IgD-negative memory B cell (primary cell): ENCODE data around the gene UBA7. TPM values are rescaled to one million over a fixed set of nuclear protein-coding genes. Genes with fewer than 3 reads are reported as not detected.
"Not testable (repeated sequence)": the region's sequence is repeated elsewhere in the genome, so short reads cannot be mapped to it uniquely, and the experiment has no call there.

Experiments
- H3K27ac Mint-ChIP-seq, 3 donors: one replicate each; pipeline ENCODE4 v1.8.0; 2020 to 2022; ENCODE audit warnings: mild to moderate bottlenecking in 3 of 3, mixed read lengths in 3 of 3, moderate library complexity in 1 of 3
- H3K27me3 Mint-ChIP-seq: one replicate; pipeline ENCODE4 v1.8.0; 2021; ENCODE audit warnings: mixed read lengths
- H3K36me3 Mint-ChIP-seq: one replicate; pipeline ENCODE4 v1.8.0; 2020; ENCODE audit warnings: mild to moderate bottlenecking, mixed read lengths
- H3K4me1 Mint-ChIP-seq, 3 donors: one replicate each; pipeline ENCODE4 v1.8.0; 2020 to 2022; ENCODE audit warnings: mixed read lengths in 3 of 3, mild to moderate bottlenecking in 1 of 3
- H3K4me3 Mint-ChIP-seq, 4 donors: one replicate each; pipeline ENCODE4 v1.8.0; 2020 to 2022; ENCODE audit warnings: mild to moderate bottlenecking in 4 of 4, mixed read lengths in 4 of 4, moderate library complexity in 3 of 4
- H3K9me3 Mint-ChIP-seq, 3 donors: one replicate each; pipeline ENCODE4 v1.8.0; 2020 to 2021; ENCODE audit warnings: mixed read lengths in 3 of 3, mild to moderate bottlenecking in 1 of 3
- polyA plus RNA-seq: library from polyadenylated mRNA; unstranded; fragments of 300-500 nt; fragmentation: Illumina TruSeq; gene quantifications from one replicate; pipeline ENCODE4 v1.2.3, GENCODE V29; 2021

UBA7 gene
- polyA plus RNA-seq, 1 donor from 2014 or later, result 61.5 TPM

- H3K4me1 Mint-ChIP-seq, result peaks cover 23 to 30% (median 26%) of the 10 kb centered on the region in 3 donors
- peak overlapping the region in 1 of 4 donors; percentile 6 for H3K4me3 Mint-ChIP-seq
- H3K9me3 Mint-ChIP-seq, result no peaks in the 10 kb centered on the region
- H3K27me3 Mint-ChIP-seq, result no peaks in the 10 kb centered on the region
- peak overlapping the region in 1 of 3 donors; percentile 21 for H3K27ac Mint-ChIP-seq
- peaks cover 8% of the 10 kb centered on the region for H3K36me3 Mint-ChIP-seq
These were observed 32.1 kb downstream of the UBA7 start for GRCh38 chr3:49781415-49782199.

GRCh38 chr3:49780975-49781365, 32.8 kb downstream of the UBA7 start:
- H3K27me3 Mint-ChIP-seq, H3K36me3 Mint-ChIP-seq, H3K27ac Mint-ChIP-seq, H3K9me3 Mint-ChIP-seq: not testable (repeated sequence)
- H3K4me1 Mint-ChIP-seq, result peaks cover 23 to 28% (median 26%) of the 10 kb centered on the region in 3 donors
- H3K4me3 Mint-ChIP-seq, result peak overlapping the region in 1 of 4 donors; percentile 6

GRCh38 chr3:49780080-49780974, 33.4 kb downstream of the UBA7 start:
- H3K27ac Mint-ChIP-seq, result peak overlapping the region in 1 of 3 donors; percentile 78
- H3K4me1 Mint-ChIP-seq, result peaks cover 19 to 23% (median 22%) of the 10 kb centered on the region in 3 donors
- H3K27me3 Mint-ChIP-seq, result no peaks in the 10 kb centered on the region
- peaks cover 5% of the 10 kb centered on the region for H3K36me3 Mint-ChIP-seq
- no peaks in the 10 kb centered on the region for H3K9me3 Mint-ChIP-seq
- peak overlapping the region in 1 of 4 donors; percentile 31 for H3K4me3 Mint-ChIP-seq

GRCh38 chr3:49779358-49780079, 34.2 kb downstream of the UBA7 start:
- Mint-ChIP-seq H3K36me3 (peaks cover 5% of the 10 kb centered on the region), H3K27ac (no peak overlapping the region), H3K4me3 (no peak overlapping the region), H3K27me3 (no peaks in the 10 kb centered on the region), H3K9me3 (no peaks in the 10 kb centered on the region), H3K4me1 (peaks cover 17 to 25% (median 24%) of the 10 kb centered on the region in 3 donors)

- not testable (repeated sequence) for H3K9me3 Mint-ChIP-seq, H3K27ac Mint-ChIP-seq, H3K4me3 Mint-ChIP-seq, H3K27me3 Mint-ChIP-seq, H3K36me3 Mint-ChIP-seq
- peaks cover 16 to 28% (median 22%) of the 10 kb centered on the region in 3 donors for H3K4me1 Mint-ChIP-seq
These were observed 37.7 kb downstream of the UBA7 start for GRCh38 chr3:49776101-49776500.

DNA sequence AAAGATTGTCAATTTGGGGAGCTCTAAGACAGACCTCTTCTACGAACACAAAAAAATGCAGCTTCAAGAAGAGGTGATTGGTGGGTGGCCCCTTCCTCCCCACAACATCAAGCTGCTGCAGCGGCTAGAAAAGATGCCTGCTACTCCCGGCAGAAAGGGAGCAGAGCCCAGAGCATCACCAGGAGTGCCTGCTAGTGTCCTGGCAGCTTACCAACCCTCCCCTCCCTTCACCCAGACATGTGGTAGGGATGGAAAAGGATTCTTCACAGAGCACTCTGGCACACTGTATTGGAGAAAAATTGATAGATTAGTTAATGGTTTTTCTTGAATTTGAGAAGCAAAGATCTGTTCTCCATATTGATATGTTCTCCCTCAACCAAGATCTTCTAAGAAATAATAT, 38.2 kb downstream of the UBA7 start:
- no peak overlapping the region for H3K4me3 Mint-ChIP-seq
- H3K27me3 Mint-ChIP-seq, result no peaks in the 10 kb centered on the region
- H3K9me3 Mint-ChIP-seq, result no peaks in the 10 kb centered on the region
- peaks cover 3% of the 10 kb centered on the region for H3K36me3 Mint-ChIP-seq
- peaks cover 16 to 22% (median 20%) of the 10 kb centered on the region in 3 donors for H3K4me1 Mint-ChIP-seq
- H3K27ac Mint-ChIP-seq, result no peak overlapping the region

- Mint-ChIP-seq H3K36me3 (peaks cover 3% of the 10 kb centered on the region), H3K4me1 (peaks cover 11 to 23% (median 22%) of the 10 kb centered on the region in 3 donors), H3K4me3 (no peak overlapping the region), H3K9me3 (no peaks in the 10 kb centered on the region), H3K27me3 (no peaks in the 10 kb centered on the region), H3K27ac (no peak overlapping the region)
These were observed 41.0 kb downstream of the UBA7 start for GRCh38 chr3:49772703-49773102.

DNA sequence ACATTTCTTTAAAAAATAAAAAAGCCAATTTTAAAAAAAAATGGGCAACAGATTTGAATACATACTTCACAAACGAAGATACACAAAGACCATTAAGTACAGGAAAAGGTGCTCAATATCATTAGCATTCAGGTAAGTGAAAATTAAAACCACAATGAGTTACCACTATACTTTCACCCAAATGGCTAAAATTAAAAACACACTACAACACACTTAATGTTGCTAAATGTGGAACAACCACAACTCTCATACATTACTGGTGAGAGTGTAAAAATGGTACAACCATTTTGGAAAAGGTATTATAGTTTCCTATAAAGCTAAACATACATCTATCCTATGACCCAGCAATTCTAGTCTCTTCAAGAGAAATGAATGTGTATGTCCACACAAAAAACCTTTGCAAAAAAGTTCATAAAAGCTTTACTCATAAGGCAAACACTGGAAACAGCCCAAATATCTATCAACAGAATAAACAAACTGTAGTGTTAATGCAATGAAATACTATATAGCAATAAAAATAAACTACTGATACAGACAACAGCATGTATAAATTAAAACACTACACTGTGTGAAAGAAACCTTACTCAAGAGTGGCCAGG, 42.3 kb downstream of the UBA7 start:
- H3K36me3 Mint-ChIP-seq, result no peaks in the 10 kb centered on the region
- peak overlapping the region in 1 of 3 donors; percentile 35 for H3K27ac Mint-ChIP-seq
- H3K4me1 Mint-ChIP-seq, result peaks cover 12 to 23% (median 20%) of the 10 kb centered on the region in 3 donors
- H3K9me3 Mint-ChIP-seq, result no peaks in the 10 kb centered on the region
- no peaks in the 10 kb centered on the region for H3K27me3 Mint-ChIP-seq
- no peak overlapping the region for H3K4me3 Mint-ChIP-seq

GRCh38 chr3:49769926-49770325, 43.8 kb downstream of the UBA7 start:
- H3K9me3 Mint-ChIP-seq, result no peaks in the 10 kb centered on the region
- H3K36me3 Mint-ChIP-seq, result no peaks in the 10 kb centered on the region
- H3K27ac Mint-ChIP-seq, result peak overlapping the region in 1 of 3 donors; percentile 4
- H3K4me1 Mint-ChIP-seq, result peaks cover 12 to 21% (median 17%) of the 10 kb centered on the region in 3 donors
- H3K4me3 Mint-ChIP-seq, result no peak overlapping the region
- H3K27me3 Mint-ChIP-seq, result no peaks in the 10 kb centered on the region

DNA sequence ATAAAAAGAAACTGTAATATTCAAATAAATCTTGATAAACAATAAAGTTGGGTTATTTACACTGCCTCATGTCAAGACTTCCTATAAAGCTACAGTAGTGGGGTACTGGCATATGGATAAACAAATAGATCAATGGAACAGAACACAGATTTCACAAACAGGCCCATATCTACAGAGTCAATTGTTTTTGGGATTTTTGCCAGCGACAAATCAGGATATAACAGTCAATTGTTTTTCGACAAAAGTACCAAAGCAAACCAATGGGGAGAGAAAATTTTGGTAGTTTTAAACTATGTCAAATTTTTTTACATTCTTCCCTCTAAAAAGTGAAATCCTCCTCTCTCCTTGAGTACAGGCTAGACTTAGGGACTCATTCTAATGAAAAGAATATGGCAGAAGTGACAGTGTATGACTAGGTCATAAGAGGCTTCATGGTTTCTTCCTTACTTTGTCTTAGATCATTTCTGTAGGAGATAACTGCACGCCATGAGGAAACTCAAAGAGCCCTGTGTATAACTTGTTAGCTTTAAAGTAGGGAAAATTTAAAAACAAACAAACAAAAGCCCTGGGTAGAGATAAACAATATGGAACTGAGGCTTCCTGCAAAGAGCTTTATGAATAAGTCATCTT, 44.4 kb downstream of the UBA7 start:
- peaks cover 8 to 21% (median 14%) of the 10 kb centered on the region in 3 donors for H3K4me1 Mint-ChIP-seq
- peak overlapping the region in 1 of 3 donors; percentile 4 for H3K27ac Mint-ChIP-seq

DNA sequence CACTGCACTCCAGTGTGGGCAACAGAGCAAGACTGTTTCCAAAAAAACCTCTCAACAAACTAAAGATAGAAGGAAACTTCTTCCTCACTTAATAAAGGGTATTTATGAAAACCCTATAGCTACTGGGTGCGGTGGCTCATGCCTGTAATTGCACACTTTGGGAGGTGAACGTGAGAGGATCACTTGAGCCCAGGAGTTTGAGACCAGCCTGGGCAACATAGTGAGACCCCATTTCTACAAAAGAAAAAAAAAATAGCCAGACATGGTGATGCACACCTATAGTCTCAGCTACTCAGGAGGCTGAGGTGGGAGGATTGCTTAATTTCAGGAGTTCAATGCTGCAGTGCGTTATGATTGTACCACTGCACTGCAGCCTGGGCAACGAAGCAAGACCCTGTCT, 49.8 kb downstream of the UBA7 start:
- Mint-ChIP-seq H3K4me1 (peaks cover 7 to 16% (median 11%) of the 10 kb centered on the region in 3 donors), H3K9me3 (no peaks in the 10 kb centered on the region), H3K27me3 (no peaks in the 10 kb centered on the region), H3K27ac (no peak overlapping the region), H3K4me3 (no peak overlapping the region), H3K36me3 (peaks cover 2% of the 10 kb centered on the region)

More for the DNA sequence above, 44.4 kb downstream of the UBA7 start:
- no peak overlapping the region for H3K4me3 Mint-ChIP-seq
- no peaks in the 10 kb centered on the region for H3K36me3 Mint-ChIP-seq
- H3K9me3 Mint-ChIP-seq, result no peaks in the 10 kb centered on the region
- no peaks in the 10 kb centered on the region for H3K27me3 Mint-ChIP-seq

DNA sequence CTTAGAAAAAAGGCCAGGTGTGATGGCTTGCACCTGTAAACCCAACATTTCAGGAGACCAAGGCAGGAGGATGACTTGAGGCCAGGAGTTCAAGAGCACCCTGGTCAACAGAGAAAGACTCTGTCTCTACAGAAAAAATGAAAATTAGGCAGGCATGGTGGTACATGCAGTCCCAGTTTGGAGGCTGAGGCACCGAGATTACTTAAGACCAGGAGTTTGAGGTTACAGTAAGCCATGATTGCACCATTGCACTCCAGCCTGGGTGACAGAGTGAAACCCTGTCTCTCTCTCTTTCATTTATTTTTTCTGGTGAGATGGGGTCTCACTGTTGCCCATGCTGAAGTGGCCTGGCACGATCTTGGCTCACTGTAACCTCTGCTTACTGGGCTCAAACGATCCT, 52.1 kb downstream of the UBA7 start:
- no peaks in the 10 kb centered on the region for H3K27me3 Mint-ChIP-seq
- H3K4me1 Mint-ChIP-seq, result peaks cover 5 to 23% (median 14%) of the 10 kb centered on the region in 3 donors
- peaks cover 2% of the 10 kb centered on the region for H3K36me3 Mint-ChIP-seq
- no peak overlapping the region for H3K4me3 Mint-ChIP-seq
- no peak overlapping the region for H3K27ac Mint-ChIP-seq
- no peaks in the 10 kb centered on the region for H3K9me3 Mint-ChIP-seq

DNA sequence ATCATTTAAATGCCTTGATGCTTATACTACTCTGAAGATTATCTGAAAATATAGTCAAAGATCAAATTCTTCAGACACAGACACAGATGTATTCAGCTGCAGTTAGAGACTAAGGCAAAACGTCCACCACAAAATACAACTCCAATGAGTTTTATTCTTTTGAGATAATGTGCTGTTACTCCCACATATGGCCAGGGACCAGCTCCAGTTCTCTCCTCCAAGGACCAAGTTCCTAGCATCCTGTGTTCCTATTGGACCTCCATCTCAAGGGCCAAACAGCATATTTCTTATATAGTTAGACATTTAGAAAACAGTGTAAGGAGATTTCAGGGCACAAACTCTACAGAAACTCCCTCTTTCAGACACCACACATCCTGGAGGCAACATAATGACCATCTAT, 54.5 kb downstream of the UBA7 start:
- H3K9me3 Mint-ChIP-seq, result no peaks in the 10 kb centered on the region

GRCh38 chr3:49757197-49757596, 56.6 kb downstream of the UBA7 start:
- Mint-ChIP-seq H3K4me1 (peaks cover 14 to 40% (median 30%) of the 10 kb centered on the region in 3 donors), H3K9me3 (no peaks in the 10 kb centered on the region), H3K27ac (no peak overlapping the region), H3K27me3 (no peaks in the 10 kb centered on the region), H3K36me3 (peaks cover 5% of the 10 kb centered on the region), H3K4me3 (no peak overlapping the region)

More for the DNA sequence above, 54.5 kb downstream of the UBA7 start:
- H3K27me3 Mint-ChIP-seq, result no peaks in the 10 kb centered on the region
- H3K4me3 Mint-ChIP-seq, result no peak overlapping the region
- peaks cover 2% of the 10 kb centered on the region for H3K36me3 Mint-ChIP-seq
- peaks cover 7 to 33% (median 24%) of the 10 kb centered on the region in 3 donors for H3K4me1 Mint-ChIP-seq
- peak overlapping the region in 1 of 3 donors; percentile 14 for H3K27ac Mint-ChIP-seq
